T follicular helper cell (primary cell): ENCODE data around the gene ERRFI1.

Source experiments
- DNase-seq: peaks from one replicate; pipeline ENCODE4 v3.0.0-alpha.2; 2020; ENCODE audit warnings: low read depth

ERRFI1 gene

GRCh38 chr1:8046391-8046790 is 20.3 kb upstream of the ERRFI1 start:
- no peak for DNase-seq

GRCh38 chr1:8043621-8044020 is 17.5 kb upstream of the ERRFI1 start:
- no peak for DNase-seq

DNA sequence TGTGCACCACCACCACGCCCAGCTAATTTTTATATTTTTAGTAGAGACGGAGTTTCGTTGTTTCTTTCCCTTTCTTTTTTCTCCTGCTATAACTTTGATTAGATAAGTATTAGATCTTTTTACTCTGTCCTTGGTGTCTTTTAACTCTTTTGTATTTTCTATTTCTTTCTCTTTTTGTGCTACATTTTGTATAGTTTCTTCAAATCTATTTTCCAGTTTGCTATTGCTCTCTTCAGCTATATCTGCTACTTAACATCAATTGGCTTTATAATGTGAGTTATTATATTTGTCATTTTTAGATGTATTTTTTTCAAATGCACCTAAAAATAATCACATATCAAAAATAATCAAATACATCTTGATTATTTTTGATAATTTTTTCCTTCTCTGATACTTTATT is 16.0 kb upstream of the ERRFI1 start:
- no peak for DNase-seq

- DNase-seq: no peak
Observed at GRCh38 chr1:8040586-8040985, 14.5 kb upstream of the ERRFI1 start.

DNA sequence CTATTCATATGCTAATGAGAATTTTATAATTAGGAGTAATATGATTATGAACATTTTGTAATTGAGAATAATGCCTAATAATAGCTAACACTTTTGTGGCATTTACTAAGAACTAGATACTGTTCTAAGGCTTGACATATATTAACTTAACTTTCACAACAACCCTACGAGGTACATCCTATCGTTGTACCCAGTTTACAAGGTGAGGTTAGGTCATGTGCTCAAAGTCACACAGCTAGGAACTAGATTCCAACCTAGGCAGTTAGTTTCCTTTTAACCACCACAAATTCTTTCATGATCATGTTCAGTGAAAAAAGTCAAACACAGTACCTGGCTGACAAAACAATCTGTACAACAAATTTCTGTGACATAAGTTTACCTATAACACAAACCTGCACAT is 13.0 kb upstream of the ERRFI1 start:
- no peak for DNase-seq

DNA sequence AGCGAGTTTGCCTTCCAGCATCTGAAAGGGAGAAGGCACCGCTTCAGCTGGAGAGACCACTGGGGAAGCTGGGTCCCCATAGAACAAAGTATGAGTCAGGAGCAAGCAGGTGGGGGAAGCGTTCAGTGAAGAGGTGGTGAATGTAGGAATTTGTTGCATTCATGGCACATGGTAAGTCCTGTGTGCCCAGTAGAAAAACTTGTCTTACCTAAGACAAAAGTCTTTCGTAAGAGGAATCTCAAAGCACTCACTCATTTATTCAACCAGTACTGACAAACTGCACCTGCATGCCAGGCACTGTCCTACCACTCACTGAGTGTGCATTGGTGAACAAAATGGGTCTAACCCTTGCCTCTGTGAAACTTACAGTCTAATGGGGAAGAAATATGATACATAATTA is 9.2 kb upstream of the ERRFI1 start:
- no peak for DNase-seq

GRCh38 chr1:8033322-8033721 is 7.2 kb upstream of the ERRFI1 start:
- no peak for DNase-seq

GRCh38 chr1:8032366-8032910 is 6.3 kb upstream of the ERRFI1 start:
- no peak for DNase-seq

- DNase-seq: no peak
Observed at GRCh38 chr1:8031176-8031785, 5.2 kb upstream of the ERRFI1 start.

DNA sequence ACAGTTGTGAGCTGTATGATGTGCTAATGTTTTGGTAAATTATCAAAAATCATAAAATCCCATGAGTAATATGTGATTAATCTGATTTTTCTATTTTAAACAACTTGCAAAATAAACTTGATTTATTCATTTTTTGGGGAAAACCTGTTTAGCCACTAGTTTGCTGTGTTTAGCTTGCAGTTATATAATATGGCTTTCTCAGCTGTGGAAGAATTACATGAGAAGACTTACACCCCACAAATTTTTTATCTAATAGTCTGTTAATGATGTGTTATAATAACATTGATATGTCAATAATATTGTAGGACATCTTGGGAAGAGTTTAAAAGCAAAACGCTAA is 2.4 kb upstream of the ERRFI1 start:
- DNase-seq: no peak

GRCh38 chr1:8027748-8028570 is 1.9 kb upstream of the ERRFI1 start:
- no peak for DNase-seq

DNA sequence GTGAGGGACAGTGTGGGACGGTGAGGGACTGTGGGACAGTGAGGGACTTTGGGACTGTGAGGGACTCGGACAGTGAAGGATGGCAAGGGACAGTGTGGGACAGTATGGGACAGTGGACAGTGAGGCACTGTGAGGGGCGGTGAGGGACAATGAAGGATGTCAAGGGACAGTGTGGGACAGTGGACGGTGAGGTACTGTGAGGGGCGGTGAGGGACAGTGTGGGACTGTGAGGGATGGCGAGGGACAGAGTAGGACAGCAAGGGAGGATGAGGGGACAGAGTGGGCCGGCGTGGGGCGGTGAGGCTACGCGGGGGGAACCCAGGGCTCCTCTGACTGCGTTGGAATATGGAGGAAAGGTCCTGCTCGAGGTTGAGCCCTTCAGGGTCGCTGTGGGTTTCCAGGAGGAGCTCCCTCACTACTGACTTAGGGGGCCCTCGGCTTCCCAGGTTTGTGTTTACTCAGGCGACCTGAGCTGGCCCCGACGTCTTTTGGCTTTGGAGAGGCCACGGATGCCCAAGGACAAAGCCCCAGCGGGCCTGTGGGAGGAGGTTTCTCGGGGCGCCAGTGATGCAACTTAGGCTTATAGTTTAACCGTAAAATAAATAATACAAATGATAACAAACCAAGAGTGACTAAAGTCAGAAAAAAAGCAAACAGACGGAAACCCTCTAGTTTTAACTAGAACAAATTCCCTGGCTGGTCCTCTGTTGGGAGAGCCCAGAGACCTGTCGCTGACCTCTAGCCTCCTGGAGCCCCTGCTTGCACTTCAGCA is 1.1 kb upstream of the ERRFI1 start:
- no peak for DNase-seq

DNA sequence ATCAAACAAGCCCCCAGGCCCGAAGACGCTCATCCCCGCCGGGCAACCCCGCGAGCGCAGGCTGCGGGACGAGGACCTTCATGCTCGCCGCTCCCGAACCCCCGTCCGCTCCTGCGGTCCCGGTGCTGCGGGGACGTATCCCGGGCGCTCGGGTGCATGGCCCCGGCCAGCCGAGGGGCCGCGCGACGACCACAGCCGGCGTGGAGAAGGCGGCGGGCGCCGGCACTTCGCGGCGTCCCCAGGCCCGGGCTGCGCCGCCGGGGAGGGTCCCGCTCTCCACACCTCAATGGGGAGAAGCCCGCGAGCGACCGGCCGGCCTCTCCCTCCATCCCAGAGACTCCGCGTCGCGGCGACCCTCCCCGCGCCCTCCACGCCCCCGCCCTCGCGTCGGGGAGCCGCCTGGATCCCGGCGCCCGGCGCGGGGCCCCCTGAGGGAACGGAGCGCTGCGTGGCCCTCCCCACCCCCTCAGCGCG is 401 bp downstream of the ERRFI1 start:
- DNase-seq: no peak

DNA sequence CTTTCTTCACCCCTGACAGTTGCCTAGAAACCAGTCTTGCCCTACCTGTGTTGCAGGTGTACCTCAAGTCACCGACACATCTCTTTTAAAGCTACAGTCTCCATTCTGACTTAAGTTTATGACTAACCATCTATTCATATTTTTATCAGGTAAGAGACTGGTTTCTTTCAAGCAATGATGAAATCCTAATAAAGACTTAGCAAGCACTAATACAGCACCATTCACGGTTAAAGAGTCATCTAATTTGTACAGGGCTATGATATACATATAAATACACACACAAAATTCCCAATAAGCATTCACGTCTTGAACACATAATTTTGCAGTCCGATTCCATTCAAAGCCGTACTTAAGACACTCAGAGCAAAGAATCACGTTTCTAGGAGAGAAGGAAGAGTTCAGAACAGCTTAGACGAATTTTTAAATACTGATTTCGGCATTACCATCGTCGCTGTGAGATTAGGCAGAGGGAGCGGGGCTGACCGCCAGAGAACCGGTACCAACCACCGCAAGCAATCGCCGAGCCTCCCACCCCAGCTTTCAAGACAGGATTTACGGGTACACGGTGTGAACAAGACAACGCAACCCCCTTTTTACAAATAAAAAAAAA is 943 bp downstream of the ERRFI1 start:
- DNase-seq: no peak

- no peak for DNase-seq
Observed at GRCh38 chr1:8024329-8024728, 1.8 kb downstream of the ERRFI1 start.

DNA sequence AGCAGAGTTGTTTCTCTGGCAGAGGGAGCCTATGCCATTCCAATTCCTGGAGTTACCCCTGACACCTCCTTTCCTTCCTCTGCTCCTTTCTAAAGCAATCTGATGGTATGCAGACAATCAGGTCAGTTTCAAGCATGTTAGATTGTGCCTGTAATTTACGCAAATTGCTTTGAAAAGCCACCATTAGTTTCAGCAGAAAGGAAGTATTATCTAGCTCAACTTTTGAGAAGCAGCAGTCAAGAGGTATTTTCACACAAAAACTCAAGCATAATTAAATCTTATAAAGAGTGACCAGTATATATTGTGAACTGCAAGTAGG is 2.2 kb downstream of the ERRFI1 start:
- no peak for DNase-seq

- DNase-seq: no peak
Observed at GRCh38 chr1:8023287-8023994, 2.7 kb downstream of the ERRFI1 start.

DNA sequence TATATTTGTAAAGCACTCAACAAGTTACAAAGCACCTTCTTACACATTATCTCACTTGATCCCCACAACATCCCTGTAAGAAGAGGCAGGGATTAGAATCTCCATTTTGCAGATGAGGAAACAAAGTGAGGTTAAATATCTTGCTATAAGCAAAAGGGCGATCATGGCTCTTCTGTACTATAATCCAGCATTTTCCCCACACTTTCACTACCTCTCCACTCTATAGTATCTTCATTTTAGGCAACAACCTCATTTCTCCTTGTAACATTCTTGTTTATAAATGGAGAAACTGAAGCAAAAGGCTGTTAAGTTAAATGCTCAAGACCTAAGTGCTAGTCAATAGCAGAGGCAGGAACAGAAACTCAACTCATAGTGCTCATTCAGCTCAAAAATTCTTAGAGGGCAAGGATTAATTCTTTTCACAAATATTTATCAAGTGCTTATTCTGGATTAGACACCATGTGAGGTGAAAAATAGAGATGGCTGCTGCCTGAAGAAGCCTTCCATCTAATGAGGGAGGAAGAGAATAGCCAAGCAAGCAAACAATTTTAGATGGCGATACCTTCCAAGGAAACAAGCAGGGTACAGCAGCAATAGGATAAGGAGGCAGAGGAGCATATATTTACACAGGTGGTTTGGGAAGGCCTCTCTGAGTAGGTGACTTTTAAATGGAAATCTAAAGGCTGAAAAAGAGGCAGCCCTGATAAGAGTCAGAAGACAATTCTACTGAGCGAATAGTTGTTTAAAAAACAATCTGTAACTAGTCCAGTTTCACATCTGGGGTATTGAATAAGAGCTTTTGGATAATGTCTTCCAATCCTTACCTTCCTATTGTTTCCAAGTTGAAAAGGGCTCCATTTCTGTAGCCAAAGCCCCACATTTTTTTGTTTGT is 3.5 kb downstream of the ERRFI1 start:
- no peak for DNase-seq

DNA sequence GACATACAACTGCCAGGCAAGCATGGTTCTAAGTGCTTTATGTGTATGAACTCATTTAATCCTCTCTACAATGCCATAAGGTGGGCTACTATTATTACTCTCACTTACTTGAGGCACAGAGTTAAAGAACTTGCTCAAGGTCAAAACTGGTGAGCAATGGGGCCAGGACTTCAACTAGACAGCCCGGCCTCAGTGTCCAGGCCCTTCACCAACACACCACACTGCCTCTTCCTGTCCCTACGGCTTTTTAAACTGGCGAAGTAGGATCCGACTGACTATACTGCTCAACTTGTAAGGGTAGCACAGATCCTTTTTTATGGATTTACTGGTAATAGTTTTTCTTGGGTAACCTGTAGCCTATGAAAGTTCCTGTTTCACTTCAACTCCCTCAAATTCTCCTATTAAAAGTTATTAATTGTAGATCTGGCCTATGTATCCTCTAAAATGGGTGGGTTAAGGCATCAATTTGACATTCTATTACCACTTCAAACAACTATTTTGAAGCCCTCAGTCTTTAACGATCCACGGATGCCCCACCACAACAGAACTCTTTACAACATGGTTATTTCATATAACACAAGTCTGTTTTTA is 4.3 kb downstream of the ERRFI1 start:
- DNase-seq: no peak

DNA sequence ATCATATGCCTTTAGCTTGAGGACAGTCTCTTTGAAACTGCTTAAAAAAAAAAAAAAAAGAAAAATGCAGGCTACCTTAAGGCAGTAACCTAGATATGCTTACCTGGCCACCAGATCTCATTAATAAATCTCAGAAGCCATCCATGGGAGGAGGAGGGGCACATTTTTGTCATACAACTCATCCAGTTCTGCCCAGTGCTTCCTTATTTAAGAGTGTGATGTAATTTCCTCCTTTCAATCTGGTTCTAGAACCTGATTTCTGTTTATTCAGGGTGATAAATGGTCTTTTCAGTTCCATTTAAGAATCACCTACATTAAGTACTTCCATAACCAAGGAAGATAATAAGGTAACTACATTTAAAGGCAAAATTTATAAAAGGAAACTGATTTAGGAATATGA is 6.1 kb downstream of the ERRFI1 start:
- DNase-seq: no peak
